Measurements from ENCODE around the gene EFHD2. TPM values are rescaled to one million over a fixed set of nuclear protein-coding genes. Genes with fewer than 3 reads are reported as not detected.
"Not testable (repeated sequence)": the region's sequence is repeated elsewhere in the genome, so short reads cannot be mapped to it uniquely, and the experiment has no call there.

The EFHD2 gene
- polyA plus RNA-seq, 6 donors from 2014 or later = 34.1 to 49.5 (median 44.3) TPM

- H3K9me3 Mint-ChIP-seq = no peaks in the 10 kb centered on the region
- ATAC-seq (ENCODE audit: low read depth in 2 of 2) (no peak), DNase-seq (no peak)
- no peak overlapping the region for H3K4me3 Mint-ChIP-seq
- peaks cover 4 to 52% (median 39%) of the 10 kb centered on the region in 3 donors for H3K27me3 Mint-ChIP-seq
- H3K36me3 Mint-ChIP-seq = no peaks in the 10 kb centered on the region
- H3K27ac Mint-ChIP-seq = no peak overlapping the region
- peaks cover 5 to 14% (median 8%) of the 10 kb centered on the region in 3 donors for H3K4me1 Mint-ChIP-seq
Measured at GRCh38 chr1:15380601-15381508, 28.8 kb upstream of the EFHD2 start.

- Mint-ChIP-seq H3K9me3 (no peaks in the 10 kb centered on the region), H3K4me1 (peaks cover 10 to 23% (median 18%) of the 10 kb centered on the region in 3 donors), H3K27me3 (peaks cover 4 to 50% (median 41%) of the 10 kb centered on the region in 3 donors), H3K27ac (no peak overlapping the region), H3K4me3 (peak overlapping the region in 1 of 8 donors; percentile 50), H3K36me3 (no peaks in the 10 kb centered on the region)
- DNase-seq (no peak), ATAC-seq (ENCODE audit: low read depth in 2 of 2) (no peak)
Measured at GRCh38 chr1:15381805-15382204, 27.9 kb upstream of the EFHD2 start.

- ATAC-seq (ENCODE audit: low read depth in 2 of 2) = no peak
- Mint-ChIP-seq H3K4me1 (peaks cover 14 to 25% (median 20%) of the 10 kb centered on the region in 3 donors), H3K27ac (peak overlapping the region in 4 of 6 donors; percentile 14 to 86 (median 46)), H3K4me3 (no peak overlapping the region), H3K27me3 (peaks cover 4 to 46% (median 41%) of the 10 kb centered on the region in 3 donors), H3K36me3 (no peaks in the 10 kb centered on the region), H3K9me3 (no peaks in the 10 kb centered on the region)
- DNase-seq = no peak
Measured at GRCh38 chr1:15382601-15383518, 26.8 kb upstream of the EFHD2 start.

- no peaks in the 10 kb centered on the region for H3K9me3 Mint-ChIP-seq
- H3K4me3 Mint-ChIP-seq = peak overlapping the region in 5 of 8 donors; percentile 68 to 91 (median 89)
- peak overlapping the region in 1 of 6 donors; percentile 27 for H3K27ac Mint-ChIP-seq
- peaks cover 14 to 25% (median 20%) of the 10 kb centered on the region in 3 donors for H3K4me1 Mint-ChIP-seq
- H3K36me3 Mint-ChIP-seq = no peaks in the 10 kb centered on the region
- DNase-seq (no peak), ATAC-seq (ENCODE audit: low read depth in 2 of 2) (no peak)
- peaks cover 4 to 41% (median 41%) of the 10 kb centered on the region in 3 donors for H3K27me3 Mint-ChIP-seq
Measured at GRCh38 chr1:15383810-15384209, 25.9 kb upstream of the EFHD2 start.

GRCh38 chr1:15384301-15384901, 25.3 kb upstream of the EFHD2 start:
- ATAC-seq (ENCODE audit: low read depth in 2 of 2) (peak; percentile 53 to 68), DNase-seq (peak; percentile 8)
- Mint-ChIP-seq H3K9me3 (no peaks in the 10 kb centered on the region), H3K4me3 (peak overlapping the region in 7 of 8 donors; percentile 68 to 91 (median 83)), H3K27ac (peak overlapping the region in 4 of 6 donors; percentile 27 to 89 (median 43)), H3K36me3 (no peaks in the 10 kb centered on the region), H3K27me3 (peaks cover 4 to 41% (median 40%) of the 10 kb centered on the region in 3 donors), H3K4me1 (peaks cover 14 to 25% (median 20%) of the 10 kb centered on the region in 3 donors)

- Mint-ChIP-seq H3K36me3 (no peaks in the 10 kb centered on the region), H3K4me1 (peaks cover 14 to 25% (median 20%) of the 10 kb centered on the region in 3 donors), H3K4me3 (peak overlapping the region in 3 of 8 donors; percentile 31 to 68 (median 52)), H3K9me3 (no peaks in the 10 kb centered on the region), H3K27ac (no peak overlapping the region), H3K27me3 (peaks cover 4 to 35% (median 33%) of the 10 kb centered on the region in 3 donors)
- ATAC-seq (ENCODE audit: low read depth in 2 of 2) = no peak
- DNase-seq = no peak
Measured at GRCh38 chr1:15385420-15385819, 24.3 kb upstream of the EFHD2 start.

- H3K27me3 Mint-ChIP-seq = peaks cover 4 to 34% (median 30%) of the 10 kb centered on the region in 3 donors
- ATAC-seq (ENCODE audit: low read depth in 2 of 2) (peak; percentile 63 to 68), DNase-seq (peak; percentile 5)
- no peaks in the 10 kb centered on the region for H3K9me3 Mint-ChIP-seq
- peak overlapping the region in 1 of 6 donors; percentile 9 for H3K27ac Mint-ChIP-seq
- H3K36me3 Mint-ChIP-seq = no peaks in the 10 kb centered on the region
- H3K4me1 Mint-ChIP-seq = peaks cover 14 to 25% (median 20%) of the 10 kb centered on the region in 3 donors
- peak overlapping the region in 7 of 8 donors; percentile 7 to 86 (median 71) for H3K4me3 Mint-ChIP-seq
Measured at GRCh38 chr1:15386164-15386749, 23.4 kb upstream of the EFHD2 start.

- DNase-seq = no peak
- peaks cover 14 to 25% (median 20%) of the 10 kb centered on the region in 3 donors for H3K4me1 Mint-ChIP-seq
- H3K36me3 Mint-ChIP-seq = no peaks in the 10 kb centered on the region
- no peak overlapping the region for H3K27ac Mint-ChIP-seq
- no peaks in the 10 kb centered on the region for H3K9me3 Mint-ChIP-seq
- peaks cover 4 to 38% (median 21%) of the 10 kb centered on the region in 3 donors for H3K27me3 Mint-ChIP-seq
- ATAC-seq (ENCODE audit: low read depth in 2 of 2) = no peak
- no peak overlapping the region for H3K4me3 Mint-ChIP-seq
Measured at GRCh38 chr1:15388201-15388880, 21.3 kb upstream of the EFHD2 start.

- ATAC-seq (ENCODE audit: low read depth in 2 of 2); H3K36me3 Mint-ChIP-seq; H3K27ac Mint-ChIP-seq; DNase-seq; H3K9me3 Mint-ChIP-seq; H3K4me3 Mint-ChIP-seq: not testable (repeated sequence)
- Mint-ChIP-seq H3K27me3 (peaks cover 0 to 30% (median 21%) of the 10 kb centered on the region in 3 donors), H3K4me1 (peaks cover 8 to 16% (median 15%) of the 10 kb centered on the region in 3 donors)
Measured at GRCh38 chr1:15389828-15390227, 19.9 kb upstream of the EFHD2 start.

GRCh38 chr1:15390667-15391066, 19.0 kb upstream of the EFHD2 start:
- DNase-seq (no peak), ATAC-seq (ENCODE audit: low read depth in 2 of 2) (no peak)
- Mint-ChIP-seq H3K27me3 (peaks cover 0 to 26% (median 21%) of the 10 kb centered on the region in 3 donors), H3K4me1 (peaks cover 8 to 14% (median 11%) of the 10 kb centered on the region in 3 donors), H3K27ac (no peak overlapping the region), H3K4me3 (no peak overlapping the region), H3K9me3 (no peaks in the 10 kb centered on the region), H3K36me3 (no peaks in the 10 kb centered on the region)

GRCh38 chr1:15391366-15391765, 18.3 kb upstream of the EFHD2 start:
- ATAC-seq (ENCODE audit: low read depth in 2 of 2) (no peak), DNase-seq (no peak)
- no peak overlapping the region for H3K4me3 Mint-ChIP-seq
- no peaks in the 10 kb centered on the region for H3K36me3 Mint-ChIP-seq
- no peak overlapping the region for H3K27ac Mint-ChIP-seq
- H3K27me3 Mint-ChIP-seq = peaks cover 0 to 26% (median 21%) of the 10 kb centered on the region in 3 donors
- no peaks in the 10 kb centered on the region for H3K9me3 Mint-ChIP-seq
- H3K4me1 Mint-ChIP-seq = peaks cover 6 to 8% (median 7%) of the 10 kb centered on the region in 3 donors

All from naive B cell (primary cell).